PC-9 (cell line): Measurements from ENCODE around the gene SCUBE2.

Experiments used
- CTCF ChIP-seq: fragments of 200-600 bp; sonication (generic); conservative IDR thresholded peaks from 2 replicates; pipeline ENCODE4 v1.6.1; 2017; ENCODE audit warnings: mixed run types, antibody characterized with exemption, mild to moderate bottlenecking, moderate library complexity
- EZH2 ChIP-seq: fragments of 200-600 bp; sonication (generic); IDR thresholded peaks from 2 replicates; pipeline ENCODE4 v1.8.0; 2017; ENCODE audit warnings: antibody characterized with exemption, low read depth

GRCh38 chr11:9065607-9066432 is 25.6 kb downstream of the SCUBE2 start:
- TF ChIP-seq CTCF: no peak
- TF ChIP-seq EZH2: no peak
